T47D (cell line): ENCODE measurements around the gene XRCC4.

ENCODE experiments used
- DNase-seq, 2 experiments: peaks; one replicate each; pipeline versions ENCODE4 v3.0.0 to v3.0.0-alpha.2; 2011 to 2012; ENCODE audit warnings: low read depth in 1 of 2, low spot score in 1 of 2
- JUND ChIP-seq: IDR thresholded peaks from 2 replicates; pipeline ENCODE4 v1.6.1; 2012; ENCODE audit warnings: low read depth
- in situ Hi-C: cut with HindIII; loops from 2 replicates; pipeline ENCODE4 v1.10.0; 2016; ENCODE audit warnings: low sequenced_read_pairs, low pct_unique_long_range_greater_than_20kb

Gene XRCC4

GRCh38 chr5:83363886-83364275 is 286.5 kb downstream of the XRCC4 start:
- no peak for TF ChIP-seq JUND
- in situ Hi-C loops = no loop called here
- DNase-seq = no peak

- DNase-seq = no peak
- in situ Hi-C loops = no loop called here
- TF ChIP-seq JUND = no peak
Measured at GRCh38 chr5:83364312-83365299, 287.3 kb downstream of the XRCC4 start.

- no peak for TF ChIP-seq JUND
- in situ Hi-C loops = no loop called here
- DNase-seq = no peak
Measured at GRCh38 chr5:83368319-83368718, 291.0 kb downstream of the XRCC4 start.

GRCh38 chr5:83368835-83369234 is 291.5 kb downstream of the XRCC4 start:
- no peak for TF ChIP-seq JUND
- in situ Hi-C loops = no loop called here
- no peak for DNase-seq

GRCh38 chr5:83370957-83371356 is 293.6 kb downstream of the XRCC4 start:
- no peak for DNase-seq
- in situ Hi-C loops = no loop called here
- TF ChIP-seq JUND = no peak

GRCh38 chr5:83371726-83372125 is 294.4 kb downstream of the XRCC4 start:
- TF ChIP-seq JUND = no peak
- DNase-seq = no peak
- in situ Hi-C loops = no loop called here

GRCh38 chr5:83374547-83374946 is 297.2 kb downstream of the XRCC4 start:
- TF ChIP-seq JUND = no peak
- in situ Hi-C loops = no loop called here
- DNase-seq = no peak

GRCh38 chr5:83375049-83375745 is 297.9 kb downstream of the XRCC4 start:
- in situ Hi-C loops = no loop called here
- no peak for TF ChIP-seq JUND
- DNase-seq = no peak

GRCh38 chr5:83376461-83376860 is 299.1 kb downstream of the XRCC4 start:
- TF ChIP-seq JUND = no peak
- in situ Hi-C loops = no loop called here
- DNase-seq = no peak

- no peak for DNase-seq
- no peak for TF ChIP-seq JUND
- in situ Hi-C loops = no loop called here
Measured at GRCh38 chr5:83377131-83377865, 300.0 kb downstream of the XRCC4 start.

- in situ Hi-C loops = no loop called here
- DNase-seq = peak in 1 of 2 experiments; percentile 47
- no peak; the same call in 1 of the 2 replicates for TF ChIP-seq JUND
Measured at GRCh38 chr5:83378624-83379289, 301.4 kb downstream of the XRCC4 start.

- DNase-seq = peak; percentile 7 to 54
- TF ChIP-seq JUND = no peak
- in situ Hi-C loops = no loop called here
Measured at GRCh38 chr5:83385812-83386211, 308.5 kb downstream of the XRCC4 start.

- peak; percentile 35; the same call in 1 of the 2 replicates for TF ChIP-seq JUND
- in situ Hi-C loops = no loop called here
- peak in 1 of 2 experiments; percentile 59 for DNase-seq
Measured at GRCh38 chr5:83387041-83387440, 309.7 kb downstream of the XRCC4 start.
